CD4-positive, alpha-beta T cell (primary cell): ENCODE results near the gene DNAJA2. TPM values are rescaled to one million over a fixed set of nuclear protein-coding genes. Genes with fewer than 3 reads are reported as not detected.

Experiments
- ATAC-seq: fragments of 200-7000 bp; cut with Tn5 transposase; one replicate; pipeline ENCODE4 v1.10.0; 2022; ENCODE audit warnings: mild to moderate bottlenecking; ENCODE audit not compliant: poor library complexity
- CTCF ChIA-PET: fragments of 350-600 bp; sonication (Branson Sonifier 250); formaldehyde crosslinking; loops from one replicate; lab custom pipeline; 2021; ENCODE audit warnings: antibody characterized with exemption, inconsistent platforms; lab: Charles Lee
- POLR2A ChIA-PET: fragments of 350-600 bp; sonication (Branson Sonifier 250); formaldehyde crosslinking; loops from one replicate; lab custom pipeline; 2021; ENCODE audit warnings: antibody characterized with exemption, inconsistent platforms; lab: Charles Lee
- DNase-seq, 14 experiments: peaks; one replicate each; pipeline ENCODE4 v3.0.0-alpha.2; 2013 to 2020; ENCODE audit warnings: mixed read lengths in 2 of 14
- H3K27ac ChIP-seq, 2 donors: one replicate each; pipeline versions ENCODE4 v1.5.1 to v1.7.0; 2013; ENCODE audit warnings: low read length in 2 of 2, low read depth in 1 of 2, mild to moderate bottlenecking in 1 of 2
- H3K27me3 ChIP-seq, 2 experiments: 1 replicate in 1 of 2; 2 replicates in 1 of 2; pipeline versions ENCODE4 v1.6.1 to v1.7.0; 2013; ENCODE audit warnings: low read length in 2 of 2, control low read depth in 1 of 2, mild to moderate bottlenecking in 1 of 2, moderate library complexity in 1 of 2; ENCODE audit not compliant: insufficient read depth in 2 of 2, control insufficient read depth in 1 of 2
- H3K36me3 ChIP-seq: one replicate; pipeline ENCODE4 v1.6.1; 2013; ENCODE audit warnings: low read length, control low read depth; ENCODE audit not compliant: insufficient read depth
- H3K4me1 ChIP-seq: one replicate; pipeline ENCODE4 v1.6.1; 2013; ENCODE audit warnings: low read length, control low read depth; ENCODE audit not compliant: insufficient read depth
- H3K4me3 ChIP-seq: one replicate; pipeline ENCODE4 v1.5.1; 2013; ENCODE audit warnings: mild to moderate bottlenecking, low read length, moderate library complexity
- H3K9me3 ChIP-seq, 2 experiments: 1 replicate in 1 of 2; 2 replicates in 1 of 2; pipeline versions ENCODE4 v1.6.1 to v1.7.0; 2013; ENCODE audit warnings: low read length in 2 of 2, mild to moderate bottlenecking in 2 of 2, control low read depth in 1 of 2, moderate library complexity in 1 of 2; ENCODE audit not compliant: control insufficient read depth in 1 of 2, insufficient read depth in 1 of 2
- H3K27ac Mint-ChIP-seq: one replicate; pipeline ENCODE4 v1.8.0; 2020; ENCODE audit warnings: mixed read lengths
- H3K27me3 Mint-ChIP-seq: one replicate; pipeline ENCODE4 v1.8.0; 2021; ENCODE audit warnings: mixed read lengths
- H3K36me3 Mint-ChIP-seq: one replicate; pipeline ENCODE4 v1.8.0; 2021; ENCODE audit warnings: low read depth, mixed read lengths
- H3K4me1 Mint-ChIP-seq: one replicate; pipeline ENCODE4 v1.8.0; 2021; ENCODE audit warnings: low read depth, mixed read lengths
- H3K4me3 Mint-ChIP-seq: one replicate; pipeline ENCODE4 v1.8.0; 2020; ENCODE audit warnings: mild to moderate bottlenecking, mixed read lengths
- H3K9me3 Mint-ChIP-seq: one replicate; pipeline ENCODE4 v1.8.0; 2020; ENCODE audit warnings: mixed read lengths
- intact Hi-C, 2 experiments: fragments of 100-400 bp; cut with DNase I in 1 of 2; cut with micrococcal nuclease in 1 of 2; formaldehyde crosslinking; loops; one replicate each; pipeline versions ENCODE4 v1.15.1 to v1.9.0; 2023 to 2025; cut with DNase I, micrococcal nuclease
- total RNA-seq, 174 experiments: library from RNA in 2 of 174; stranded (reverse) in 2 of 174; gene quantifications; one replicate each; pipeline ENCODE4 v1.2.3 and lab custom pipeline; 2021 to 2026
- TF ChIP-seq, protein P1 (sequence below): fragments of 200-600 bp; IDR thresholded peaks from one replicate; pipeline ENCODE4 v1.8.0; 2022; ENCODE audit warnings: antibody characterized with exemption, mild to moderate bottlenecking

Gene DNAJA2
- total RNA-seq, 2 experiments from 2014 or later = 80.8 to 81.4 TPM

DNA sequence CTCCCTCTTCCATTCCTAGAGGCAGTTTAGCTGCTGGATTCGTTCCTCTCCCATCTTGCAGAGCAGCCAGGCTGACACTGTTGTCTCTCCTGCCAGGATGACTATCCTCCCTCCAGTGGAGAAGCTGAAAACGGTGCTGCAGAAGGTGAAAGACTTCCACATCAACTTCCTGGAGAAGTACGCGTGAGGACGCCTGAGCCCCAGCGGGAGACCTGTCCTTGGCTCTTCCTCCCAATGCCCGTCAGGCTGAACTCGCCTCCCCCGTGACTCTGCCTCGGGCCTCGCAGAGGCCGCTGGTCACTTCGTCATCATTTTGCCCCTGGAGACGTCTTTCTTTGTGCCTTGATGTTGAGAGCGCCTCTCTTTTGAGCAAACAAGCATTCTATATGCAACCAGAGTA, 44.7 kb downstream of the DNAJA2 start:
- Histone ChIP-seq H3K27me3 (no peaks in the 10 kb centered on the region), H3K4me3 (no peak overlapping the region), H3K27ac (no peak overlapping the region), H3K36me3 (no peaks in the 10 kb centered on the region), H3K9me3 (no peaks in the 10 kb centered on the region), H3K4me1 (peaks cover 9% of the 10 kb centered on the region)
- no peaks in the 10 kb centered on the region for H3K9me3 Mint-ChIP-seq
- ATAC-seq (no peak), DNase-seq (no peak)
- H3K27ac Mint-ChIP-seq = no peak overlapping the region
- no peaks in the 10 kb centered on the region for H3K4me1 Mint-ChIP-seq
- intact Hi-C loops = no loop called here
- CTCF ChIA-PET = interaction anchor here (1.4 kb wide), 2 partner anchors 109 to 255 kb away, joined by 3 read pairs; no protein-coding TSS in a partner anchor
- no peaks in the 10 kb centered on the region for H3K27me3 Mint-ChIP-seq
- TF ChIP-seq, protein P1, sequence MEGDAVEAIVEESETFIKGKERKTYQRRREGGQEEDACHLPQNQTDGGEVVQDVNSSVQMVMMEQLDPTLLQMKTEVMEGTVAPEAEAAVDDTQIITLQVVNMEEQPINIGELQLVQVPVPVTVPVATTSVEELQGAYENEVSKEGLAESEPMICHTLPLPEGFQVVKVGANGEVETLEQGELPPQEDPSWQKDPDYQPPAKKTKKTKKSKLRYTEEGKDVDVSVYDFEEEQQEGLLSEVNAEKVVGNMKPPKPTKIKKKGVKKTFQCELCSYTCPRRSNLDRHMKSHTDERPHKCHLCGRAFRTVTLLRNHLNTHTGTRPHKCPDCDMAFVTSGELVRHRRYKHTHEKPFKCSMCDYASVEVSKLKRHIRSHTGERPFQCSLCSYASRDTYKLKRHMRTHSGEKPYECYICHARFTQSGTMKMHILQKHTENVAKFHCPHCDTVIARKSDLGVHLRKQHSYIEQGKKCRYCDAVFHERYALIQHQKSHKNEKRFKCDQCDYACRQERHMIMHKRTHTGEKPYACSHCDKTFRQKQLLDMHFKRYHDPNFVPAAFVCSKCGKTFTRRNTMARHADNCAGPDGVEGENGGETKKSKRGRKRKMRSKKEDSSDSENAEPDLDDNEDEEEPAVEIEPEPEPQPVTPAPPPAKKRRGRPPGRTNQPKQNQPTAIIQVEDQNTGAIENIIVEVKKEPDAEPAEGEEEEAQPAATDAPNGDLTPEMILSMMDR = no peak
- H3K4me3 Mint-ChIP-seq = no peak overlapping the region
- POLR2A ChIA-PET = no interaction called here
- no peaks in the 10 kb centered on the region for H3K36me3 Mint-ChIP-seq

DNA sequence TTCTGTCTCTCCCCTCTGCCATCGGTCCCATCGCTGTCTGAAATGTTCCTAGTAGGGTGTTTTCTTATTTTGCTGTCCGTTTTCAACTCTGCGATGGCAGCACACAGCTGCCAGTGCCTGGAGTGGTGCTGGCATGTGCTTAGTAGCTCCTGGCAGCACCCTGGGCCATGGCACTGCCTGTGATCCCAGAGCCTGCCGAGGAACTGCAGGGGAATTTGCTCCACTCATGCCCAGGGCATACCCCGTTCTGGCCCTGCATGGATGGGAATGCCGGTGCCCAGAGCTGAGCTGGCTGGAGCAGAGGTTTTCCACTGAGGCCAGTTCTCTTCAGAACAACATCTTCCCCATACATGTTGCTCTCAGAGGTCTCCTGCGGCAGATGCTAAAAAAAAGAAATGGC, 46.2 kb downstream of the DNAJA2 start:
- H3K9me3 ChIP-seq = no peaks in the 10 kb centered on the region
- ATAC-seq (no peak), DNase-seq (no peak)
- no peaks in the 10 kb centered on the region for H3K36me3 Mint-ChIP-seq
- no peaks in the 10 kb centered on the region for H3K27me3 Mint-ChIP-seq
- H3K4me3 Mint-ChIP-seq = no peak overlapping the region
- H3K36me3 ChIP-seq = no peaks in the 10 kb centered on the region
- no peak overlapping the region for H3K27ac ChIP-seq
- POLR2A ChIA-PET = no interaction called here
- intact Hi-C loops = no loop called here
- TF ChIP-seq, protein P1 = no peak
- no peaks in the 10 kb centered on the region for H3K9me3 Mint-ChIP-seq
- no peaks in the 10 kb centered on the region for H3K27me3 ChIP-seq
- peaks cover 9% of the 10 kb centered on the region for H3K4me1 ChIP-seq
- CTCF ChIA-PET = no interaction called here
- no peak overlapping the region for H3K27ac Mint-ChIP-seq
- no peaks in the 10 kb centered on the region for H3K4me1 Mint-ChIP-seq
- no peak overlapping the region for H3K4me3 ChIP-seq

DNA sequence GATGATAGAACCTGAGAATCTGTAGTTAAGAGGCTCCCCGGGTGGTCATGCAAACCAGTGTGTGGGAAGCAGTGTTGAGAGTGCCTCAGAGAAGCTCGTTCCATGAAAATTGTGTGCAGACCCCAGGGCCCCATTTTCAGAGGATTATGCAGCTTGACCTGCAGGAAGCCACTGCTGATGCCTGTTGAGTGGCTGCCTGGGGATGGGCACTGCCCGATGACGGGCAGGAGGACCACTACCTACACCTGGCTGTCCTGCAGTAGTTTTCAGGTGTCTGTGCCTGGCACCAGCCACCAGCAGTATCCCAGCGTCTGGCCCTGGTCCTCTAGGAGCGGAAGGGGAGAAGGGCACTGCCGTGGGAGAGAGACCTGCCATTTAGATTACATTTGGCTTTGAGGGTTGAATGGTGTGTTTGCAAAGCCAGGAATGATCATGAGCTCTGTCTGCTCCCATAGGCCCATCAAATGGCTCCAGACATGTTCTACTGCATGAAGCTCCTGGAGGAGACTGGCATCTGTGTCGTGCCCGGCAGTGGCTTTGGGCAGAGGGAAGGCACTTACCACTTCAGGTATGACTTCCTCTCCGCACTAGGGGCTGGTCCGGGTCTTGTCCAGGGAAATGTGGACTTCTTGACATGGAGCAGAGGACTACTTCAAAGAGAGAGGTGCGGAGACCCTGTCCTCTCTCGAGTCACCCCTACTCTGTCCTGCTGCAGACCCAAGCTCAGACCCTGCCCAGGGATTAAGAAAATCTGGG, 46.8 kb downstream of the DNAJA2 start:
- no peak overlapping the region for H3K4me3 Mint-ChIP-seq
- no peak overlapping the region for H3K27ac Mint-ChIP-seq
- POLR2A ChIA-PET = no interaction called here
- TF ChIP-seq, protein P1 = no peak
- no peaks in the 10 kb centered on the region for H3K4me1 Mint-ChIP-seq
- no peaks in the 10 kb centered on the region for H3K27me3 Mint-ChIP-seq
- ATAC-seq = no peak
- no peak overlapping the region for H3K27ac ChIP-seq
- peaks cover 9% of the 10 kb centered on the region for H3K4me1 ChIP-seq
- CTCF ChIA-PET = no interaction called here
- H3K36me3 ChIP-seq = no peaks in the 10 kb centered on the region
- no peaks in the 10 kb centered on the region for H3K36me3 Mint-ChIP-seq
- no peak overlapping the region for H3K4me3 ChIP-seq
- H3K27me3 ChIP-seq = no peaks in the 10 kb centered on the region
- intact Hi-C loops = no loop called here
- H3K9me3 Mint-ChIP-seq = no peaks in the 10 kb centered on the region
- DNase-seq = no peak
- H3K9me3 ChIP-seq = no peaks in the 10 kb centered on the region
